Chondrocyte (in vitro differentiated cells): ENCODE results near the gene LCN12. TPM values are rescaled to one million over a fixed set of nuclear protein-coding genes. Genes with fewer than 3 reads are reported as not detected.

Source experiments
- DNase-seq: peaks from one replicate; pipeline ENCODE4 v3.0.0; 2021; ENCODE audit warnings: mixed read lengths, low spot score
- H3K27ac Mint-ChIP-seq: one replicate; pipeline ENCODE4 v1.8.0; 2021; ENCODE audit warnings: mild to moderate bottlenecking, moderate library complexity, mixed read lengths; ENCODE audit not compliant: unreplicated experiment
- H3K27me3 Mint-ChIP-seq: 2 replicates; pipeline ENCODE4 v1.8.0; 2021; ENCODE audit warnings: low read depth, mixed read lengths
- H3K36me3 Mint-ChIP-seq: 2 replicates; pipeline ENCODE4 v1.8.0; 2021; ENCODE audit warnings: low read depth, mixed read lengths
- H3K4me1 Mint-ChIP-seq: 2 replicates; pipeline ENCODE4 v1.8.0; 2021; ENCODE audit warnings: low read depth, mild to moderate bottlenecking, mixed read lengths
- H3K4me3 Mint-ChIP-seq: one replicate; pipeline ENCODE4 v1.8.0; 2021; ENCODE audit warnings: mild to moderate bottlenecking, moderate library complexity, mixed read lengths; ENCODE audit not compliant: unreplicated experiment
- H3K9me3 Mint-ChIP-seq: 2 replicates; pipeline ENCODE4 v1.8.0; 2021; ENCODE audit warnings: low read depth, mixed read lengths
- total RNA-seq: library from RNA; stranded (reverse); gene quantifications from 3 replicates; pipeline ENCODE4 v1.2.1, GENCODE V29; 2021
- TF ChIP-seq, protein P1 (sequence below): fragments of 200-600 bp; sonication (generic); IDR thresholded peaks from 2 replicates; pipeline ENCODE4 v1.5.0; 2021; ENCODE audit warnings: antibody characterized with exemption, mild to moderate bottlenecking, moderate library complexity

Gene LCN12
- total RNA-seq, 1 donor from 2014 or later: 0.60 TPM

DNA sequence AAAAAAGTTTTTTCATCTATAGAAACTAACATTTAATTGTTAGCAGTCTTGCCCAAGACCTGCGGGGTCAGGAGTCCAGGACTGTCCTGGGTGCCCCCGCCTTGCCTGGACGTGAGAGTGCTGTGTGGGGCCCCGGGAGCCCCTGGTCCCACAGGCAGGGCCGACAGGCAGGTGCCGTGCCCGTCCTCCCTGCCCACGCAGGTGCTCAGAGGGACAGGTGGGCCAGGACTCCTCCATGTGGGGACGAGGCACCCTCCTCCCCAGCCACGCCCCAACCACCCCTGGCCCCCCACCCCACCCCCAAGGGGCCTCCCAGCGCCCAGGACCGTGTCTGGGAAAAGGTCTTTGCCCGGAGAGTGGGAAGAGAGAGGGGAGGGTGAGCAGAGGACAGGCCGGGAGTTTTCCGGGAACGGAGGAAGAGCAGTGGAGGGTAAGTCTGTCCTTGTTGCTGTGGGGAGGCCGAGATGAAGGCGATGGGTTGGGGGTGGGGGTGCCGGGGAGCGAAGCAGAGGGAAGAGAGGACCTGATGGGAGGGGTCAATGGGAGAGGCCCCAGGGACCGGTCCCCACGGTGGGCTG lies 2.7 kb upstream of the LCN12 start:
- Mint-ChIP-seq H3K4me3 (peak overlapping the region; percentile 74), H3K4me1 (peaks cover 9% of the 10 kb centered on the region), H3K27ac (peak overlapping the region; percentile 73), H3K36me3 (no peaks in the 10 kb centered on the region), H3K27me3 (no peaks in the 10 kb centered on the region), H3K9me3 (no peaks in the 10 kb centered on the region)
- TF ChIP-seq, protein P1, sequence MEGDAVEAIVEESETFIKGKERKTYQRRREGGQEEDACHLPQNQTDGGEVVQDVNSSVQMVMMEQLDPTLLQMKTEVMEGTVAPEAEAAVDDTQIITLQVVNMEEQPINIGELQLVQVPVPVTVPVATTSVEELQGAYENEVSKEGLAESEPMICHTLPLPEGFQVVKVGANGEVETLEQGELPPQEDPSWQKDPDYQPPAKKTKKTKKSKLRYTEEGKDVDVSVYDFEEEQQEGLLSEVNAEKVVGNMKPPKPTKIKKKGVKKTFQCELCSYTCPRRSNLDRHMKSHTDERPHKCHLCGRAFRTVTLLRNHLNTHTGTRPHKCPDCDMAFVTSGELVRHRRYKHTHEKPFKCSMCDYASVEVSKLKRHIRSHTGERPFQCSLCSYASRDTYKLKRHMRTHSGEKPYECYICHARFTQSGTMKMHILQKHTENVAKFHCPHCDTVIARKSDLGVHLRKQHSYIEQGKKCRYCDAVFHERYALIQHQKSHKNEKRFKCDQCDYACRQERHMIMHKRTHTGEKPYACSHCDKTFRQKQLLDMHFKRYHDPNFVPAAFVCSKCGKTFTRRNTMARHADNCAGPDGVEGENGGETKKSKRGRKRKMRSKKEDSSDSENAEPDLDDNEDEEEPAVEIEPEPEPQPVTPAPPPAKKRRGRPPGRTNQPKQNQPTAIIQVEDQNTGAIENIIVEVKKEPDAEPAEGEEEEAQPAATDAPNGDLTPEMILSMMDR: no peak
- no peak for DNase-seq

DNA sequence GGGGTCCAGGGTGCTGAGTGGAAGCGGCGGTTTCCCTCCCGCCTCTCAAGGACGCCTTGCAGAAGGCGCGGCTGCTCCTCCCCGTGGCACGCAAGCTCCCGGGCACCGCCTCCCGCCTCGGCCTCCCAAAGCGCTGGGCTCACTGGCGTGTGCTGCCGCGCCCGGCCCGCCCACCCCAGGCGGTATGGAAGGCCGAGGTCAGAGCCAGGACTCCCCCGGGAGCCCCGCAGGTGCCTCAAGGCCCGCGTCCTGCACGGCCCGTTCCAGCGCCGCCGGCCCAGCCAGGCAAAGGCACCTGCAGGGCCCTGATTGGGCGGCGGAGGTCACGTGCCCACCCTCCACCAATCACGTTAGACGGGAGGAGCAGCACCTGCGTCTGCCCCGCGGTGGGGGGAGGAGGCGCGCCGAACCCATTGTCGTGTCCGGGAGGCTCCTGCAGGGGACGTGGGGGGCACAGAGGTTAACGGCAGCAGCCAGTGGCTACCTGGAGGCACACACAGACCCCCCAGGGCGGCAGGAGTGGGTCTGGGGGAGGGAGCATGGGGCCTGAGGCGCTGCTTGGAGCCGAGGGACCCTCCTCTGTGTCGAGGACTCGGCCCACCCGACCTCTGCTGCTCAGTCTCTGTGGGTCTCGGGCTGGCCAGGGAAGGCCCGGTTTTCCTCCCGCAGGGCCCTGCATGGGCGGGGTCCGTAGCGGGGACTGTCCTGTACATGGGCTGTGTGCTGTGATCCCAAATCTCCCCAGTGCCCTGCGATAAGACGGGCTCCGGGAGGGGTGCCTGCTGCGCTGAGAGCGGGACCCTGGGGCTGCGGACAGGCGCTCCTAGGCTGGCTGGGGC lies 2.0 kb upstream of the LCN12 start:
- Mint-ChIP-seq H3K27ac (peak overlapping the region; percentile 73), H3K27me3 (peaks cover 2% of the 10 kb centered on the region), H3K9me3 (no peaks in the 10 kb centered on the region), H3K36me3 (no peaks in the 10 kb centered on the region), H3K4me1 (peaks cover 6% of the 10 kb centered on the region), H3K4me3 (peak overlapping the region; percentile 74)
- TF ChIP-seq, protein P1: peak; percentile 27
- DNase-seq: no peak

DNA sequence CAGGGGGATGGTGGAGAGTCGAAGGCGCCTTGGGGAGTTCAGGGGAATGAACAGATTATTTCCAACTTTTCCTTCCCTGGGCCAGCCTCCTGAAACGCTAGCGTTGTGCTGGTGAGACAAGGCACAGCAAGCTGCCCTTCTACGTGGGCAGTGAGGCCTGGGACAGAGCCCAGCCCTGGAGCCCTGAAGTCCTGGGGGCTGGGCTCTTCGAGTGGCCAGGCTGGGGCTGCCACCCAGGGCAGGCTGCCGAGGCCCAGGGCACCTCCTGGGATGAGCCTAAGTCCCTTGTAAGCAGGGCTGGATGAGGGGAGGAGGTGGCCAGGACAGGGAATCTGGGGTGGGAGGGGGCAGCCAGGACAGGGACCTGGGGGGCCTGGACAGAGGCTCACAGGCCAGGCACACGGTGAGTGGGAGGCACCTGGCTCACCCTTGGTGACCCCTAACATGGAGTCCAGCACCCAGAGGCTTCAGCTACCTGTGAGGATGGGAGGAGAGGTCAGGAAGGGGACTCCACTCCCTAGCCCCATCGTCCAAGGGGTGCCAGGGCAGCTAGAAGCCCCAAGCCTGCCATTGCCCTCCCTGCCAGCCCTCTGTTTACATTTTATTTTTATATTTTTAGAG lies 1.3 kb upstream of the LCN12 start:
- TF ChIP-seq, protein P1: no peak
- peak overlapping the region; percentile 71 for H3K4me3 Mint-ChIP-seq
- H3K27me3 Mint-ChIP-seq: peaks cover 2% of the 10 kb centered on the region
- no peaks in the 10 kb centered on the region for H3K9me3 Mint-ChIP-seq
- H3K36me3 Mint-ChIP-seq: no peaks in the 10 kb centered on the region
- H3K27ac Mint-ChIP-seq: no peak overlapping the region
- no peak for DNase-seq
- peaks cover 6% of the 10 kb centered on the region for H3K4me1 Mint-ChIP-seq

DNA sequence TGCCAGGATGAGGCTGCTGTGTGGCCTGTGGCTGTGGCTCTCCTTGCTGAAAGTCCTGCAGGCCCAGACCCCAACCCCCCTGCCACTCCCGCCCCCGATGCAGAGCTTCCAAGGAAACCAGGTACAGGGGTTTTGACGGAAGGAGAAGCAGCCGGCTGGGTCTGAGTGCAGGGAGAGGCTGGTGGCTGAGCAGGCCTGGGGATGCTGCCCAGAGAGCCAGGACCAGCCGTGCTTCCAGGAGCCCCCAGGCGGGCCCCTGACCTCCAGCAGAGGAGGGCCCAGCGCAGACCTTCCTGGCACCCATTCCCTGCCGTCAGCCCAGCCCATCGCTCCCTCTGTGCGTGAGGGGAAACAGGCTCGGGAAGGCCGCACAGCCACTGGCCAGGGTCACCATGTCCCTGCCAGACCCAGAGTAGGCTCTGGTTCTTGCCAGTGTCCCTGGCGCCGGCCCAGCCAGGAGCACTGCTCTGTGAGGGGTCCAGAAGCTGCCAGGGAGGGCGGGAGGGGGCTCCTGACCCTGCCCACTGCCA lies 313 bp downstream of the LCN12 start:
- H3K27me3 Mint-ChIP-seq: peaks cover 2% of the 10 kb centered on the region
- DNase-seq: no peak
- H3K4me1 Mint-ChIP-seq: peaks cover 6% of the 10 kb centered on the region
- no peak overlapping the region for H3K4me3 Mint-ChIP-seq
- peaks cover 3% of the 10 kb centered on the region for H3K9me3 Mint-ChIP-seq
- no peak overlapping the region for H3K27ac Mint-ChIP-seq
- TF ChIP-seq, protein P1: no peak
- no peaks in the 10 kb centered on the region for H3K36me3 Mint-ChIP-seq
